ENCODE measurements around the gene LCNL1.

Gene LCNL1

GRCh38 chr9:137012694-137013570 lies 30.1 kb downstream of the LCNL1 start:
- peak; percentile 96 for DNase-seq (ENCODE audit: low spot score)

- DNase-seq (ENCODE audit: low spot score): no peak
Measured at GRCh38 chr9:137013571-137013940, 30.8 kb downstream of the LCNL1 start.

DNA sequence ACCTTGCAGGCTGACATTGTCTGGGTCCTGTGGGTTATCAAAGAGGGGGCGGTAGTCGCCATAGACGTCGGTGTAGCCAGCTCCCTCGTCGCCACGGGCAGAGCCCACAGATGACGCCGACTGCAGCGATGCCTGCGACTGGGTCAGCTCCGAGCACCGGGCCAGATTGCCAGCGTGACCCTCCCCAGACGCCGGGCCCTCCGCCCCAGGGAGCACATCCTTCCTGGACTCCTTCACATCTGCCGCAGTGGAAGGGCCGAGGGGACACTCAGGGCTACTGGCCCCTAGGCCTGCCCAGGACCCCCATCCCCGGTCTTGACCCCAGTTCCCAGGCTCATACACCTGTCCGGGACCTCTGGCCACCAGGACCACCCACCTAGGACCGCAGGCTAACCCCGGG lies 31.4 kb downstream of the LCNL1 start:
- no peak for DNase-seq (ENCODE audit: low spot score)

- DNase-seq (ENCODE audit: low spot score): no peak
Measured at GRCh38 chr9:137014776-137015539, 32.2 kb downstream of the LCNL1 start.

DNA sequence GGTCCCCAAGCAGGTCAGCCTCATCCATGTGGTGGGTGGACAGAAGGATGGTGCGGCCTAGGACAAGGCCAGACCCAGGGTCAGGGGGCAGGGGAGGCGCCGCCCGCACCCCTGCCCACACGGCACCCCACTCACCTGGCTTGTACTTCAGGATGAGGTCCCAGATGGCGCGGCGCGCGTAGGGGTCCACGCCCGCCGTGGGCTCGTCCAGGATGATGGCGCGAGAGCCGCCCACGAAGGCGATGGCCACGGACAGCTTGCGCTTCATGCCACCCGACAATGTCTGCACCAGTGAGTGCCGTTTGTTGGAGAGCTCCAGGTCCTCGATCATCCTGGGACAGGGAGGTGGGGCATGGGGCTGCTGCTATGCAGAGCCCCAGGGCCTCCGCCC lies 32.7 kb downstream of the LCNL1 start:
- no peak for DNase-seq (ENCODE audit: low spot score)

- DNase-seq (ENCODE audit: low spot score): no peak
Measured at GRCh38 chr9:137015976-137016375, 33.2 kb downstream of the LCNL1 start.

GRCh38 chr9:137016436-137016835 lies 33.6 kb downstream of the LCNL1 start:
- DNase-seq (ENCODE audit: low spot score): no peak

GRCh38 chr9:137017071-137017470 lies 34.3 kb downstream of the LCNL1 start:
- no peak for DNase-seq (ENCODE audit: low spot score)

DNA sequence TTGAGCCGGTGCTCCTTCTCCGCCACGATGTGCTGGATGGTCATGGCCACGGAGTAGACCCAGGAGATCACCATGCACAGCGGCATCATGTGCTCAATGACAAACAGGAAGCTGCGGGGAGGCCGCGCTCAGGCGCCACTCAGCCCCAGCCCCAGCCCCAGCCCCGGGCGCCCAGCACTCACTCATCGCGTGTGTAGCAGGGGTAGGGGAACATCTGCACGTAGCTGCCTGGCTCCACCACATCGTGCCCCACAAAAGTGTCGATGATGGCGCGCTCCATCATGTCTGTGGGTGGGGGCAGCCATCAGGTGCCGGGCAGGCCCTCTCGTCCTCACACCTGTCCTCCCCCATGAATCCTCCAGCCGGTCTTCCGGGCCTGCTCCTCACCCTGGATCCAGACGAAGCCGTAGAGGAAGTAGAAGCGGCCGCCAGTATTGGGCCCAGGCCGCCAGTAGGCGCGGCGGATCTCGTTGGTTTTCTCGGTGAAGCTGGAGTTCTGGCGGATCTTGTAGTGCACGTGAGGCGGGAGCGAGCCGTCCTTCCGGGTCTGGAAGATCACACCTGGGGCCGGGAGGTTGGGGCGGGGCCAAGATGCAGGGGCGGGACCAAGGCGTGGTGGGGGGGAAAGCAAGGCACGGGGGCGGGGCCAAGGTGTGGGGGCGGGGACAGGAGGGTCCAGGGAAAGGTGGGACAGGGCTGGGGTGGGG lies 35.2 kb downstream of the LCNL1 start:
- peak; percentile 48 for DNase-seq (ENCODE audit: low spot score)

DNA sequence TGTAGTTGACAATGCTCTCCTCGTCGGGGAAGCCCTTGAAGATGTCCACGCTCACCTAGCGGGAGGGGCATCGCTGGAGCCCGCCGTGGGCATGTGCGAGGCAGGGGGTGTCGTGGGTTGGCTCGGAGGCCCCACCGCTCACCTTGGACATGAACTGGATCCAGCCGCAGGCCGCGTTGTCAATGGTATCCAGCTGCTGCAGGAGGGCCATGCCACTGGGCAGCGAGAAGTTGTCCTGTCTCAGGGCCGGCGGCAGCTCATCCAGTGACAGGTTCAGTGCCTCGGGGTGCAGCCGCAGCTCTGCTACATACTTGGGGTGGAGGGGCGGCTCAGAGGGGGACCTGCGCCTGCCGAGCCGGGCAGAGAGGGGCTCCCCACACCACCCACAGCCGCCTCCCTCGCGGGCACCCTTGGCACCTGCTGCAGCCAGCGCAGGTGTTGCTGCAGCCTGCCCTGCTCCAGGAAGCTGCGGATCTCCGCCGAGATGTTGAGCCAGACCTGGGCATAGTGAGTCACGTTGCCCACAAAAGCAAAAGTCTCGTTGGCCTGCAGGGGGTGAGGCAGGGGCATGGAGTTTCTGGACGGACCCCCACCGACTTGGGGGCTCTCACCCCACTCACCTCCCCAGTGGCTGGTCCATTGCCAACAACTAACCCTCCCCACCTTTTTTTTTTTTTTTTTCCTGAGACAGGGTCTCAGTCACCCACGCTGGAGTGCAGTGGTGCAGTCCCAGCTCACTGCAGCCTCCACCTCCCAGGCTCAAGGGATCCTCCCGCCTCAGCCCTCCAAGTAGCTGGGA lies 36.2 kb downstream of the LCNL1 start:
- DNase-seq (ENCODE audit: low spot score): no peak

- no peak for DNase-seq (ENCODE audit: low spot score)
Measured at GRCh38 chr9:137019891-137020683, 37.3 kb downstream of the LCNL1 start.

DNA sequence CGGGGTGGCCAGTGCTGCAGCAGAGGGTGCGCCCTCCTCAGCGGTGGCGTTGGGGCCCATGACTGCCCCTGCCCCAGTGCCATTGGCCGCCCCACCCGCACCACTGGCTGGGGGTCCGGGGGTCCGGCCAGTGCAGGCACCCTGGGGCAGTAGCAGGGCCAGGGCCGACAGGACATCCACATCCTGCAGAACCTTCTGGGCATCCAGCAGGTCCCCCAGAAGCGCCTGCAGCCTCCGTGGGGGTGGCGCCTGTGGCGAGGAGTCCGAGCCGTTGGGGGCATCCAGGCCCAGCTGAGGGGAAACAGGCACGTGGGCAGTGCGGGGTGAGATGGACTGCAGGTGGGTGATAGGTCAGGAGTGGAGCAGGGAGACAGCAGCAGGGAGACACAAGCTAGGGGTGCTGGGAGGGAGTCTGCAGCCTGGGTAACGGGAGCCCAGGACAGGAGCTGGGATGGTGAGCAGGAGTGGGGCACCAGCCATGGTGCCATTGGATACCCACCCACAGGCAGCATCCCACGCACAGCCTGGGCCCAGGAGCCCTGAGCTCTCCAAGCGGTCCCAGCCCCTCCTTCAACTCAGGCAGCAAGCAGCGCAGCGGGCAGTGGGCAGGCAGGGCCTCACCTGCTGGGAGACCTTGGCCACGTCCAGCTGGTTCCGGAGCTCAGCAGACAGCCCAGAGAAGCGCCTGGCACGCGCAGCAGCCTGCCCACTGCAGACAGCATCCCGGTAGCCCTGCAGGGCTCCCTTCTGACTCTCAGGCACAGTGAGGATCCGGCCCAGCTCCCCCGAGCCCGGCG lies 38.2 kb downstream of the LCNL1 start:
- no peak for DNase-seq (ENCODE audit: low spot score)

DNA sequence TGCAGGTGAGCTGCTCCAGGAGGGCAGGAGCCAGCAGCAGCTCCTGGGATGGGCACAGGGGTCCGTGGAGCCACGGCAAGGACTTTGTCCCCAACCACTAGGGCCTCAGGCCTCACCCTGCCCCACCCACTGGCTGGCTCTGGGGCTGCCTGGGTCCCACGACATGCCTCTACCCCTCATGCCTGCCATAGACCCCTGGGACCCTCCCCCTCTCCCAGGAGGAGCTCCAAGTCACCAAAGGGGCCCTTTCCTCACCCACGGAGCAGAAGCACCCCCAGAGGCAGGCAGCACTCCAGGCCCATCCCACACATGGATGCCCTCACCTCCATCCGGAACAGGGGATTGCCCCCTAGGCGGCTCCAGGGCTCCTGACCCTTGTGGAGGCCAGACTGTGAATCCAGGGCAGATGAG lies 38.8 kb downstream of the LCNL1 start:
- no peak for DNase-seq (ENCODE audit: low spot score)

GRCh38 chr9:137021979-137022661 lies 39.3 kb downstream of the LCNL1 start:
- DNase-seq (ENCODE audit: low spot score): peak; percentile 93

DNA sequence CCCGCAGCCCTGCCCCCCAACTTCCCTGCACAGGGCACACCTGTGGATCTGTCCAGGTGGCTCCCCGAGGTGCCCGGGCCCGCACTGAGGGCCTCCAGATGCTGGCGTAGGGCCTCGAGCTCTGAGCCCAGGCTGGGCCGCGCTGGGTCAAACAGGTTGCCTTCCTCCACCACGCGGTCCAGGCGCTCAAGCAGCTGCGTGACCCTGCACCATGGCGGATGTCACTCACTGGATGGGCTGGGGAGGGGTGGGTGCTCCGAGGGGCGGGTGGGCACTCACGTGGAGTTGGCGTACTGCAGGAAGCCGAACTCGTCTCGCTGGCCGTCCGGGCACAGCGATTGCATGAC lies 39.8 kb downstream of the LCNL1 start:
- DNase-seq (ENCODE audit: low spot score): no peak

DNA sequence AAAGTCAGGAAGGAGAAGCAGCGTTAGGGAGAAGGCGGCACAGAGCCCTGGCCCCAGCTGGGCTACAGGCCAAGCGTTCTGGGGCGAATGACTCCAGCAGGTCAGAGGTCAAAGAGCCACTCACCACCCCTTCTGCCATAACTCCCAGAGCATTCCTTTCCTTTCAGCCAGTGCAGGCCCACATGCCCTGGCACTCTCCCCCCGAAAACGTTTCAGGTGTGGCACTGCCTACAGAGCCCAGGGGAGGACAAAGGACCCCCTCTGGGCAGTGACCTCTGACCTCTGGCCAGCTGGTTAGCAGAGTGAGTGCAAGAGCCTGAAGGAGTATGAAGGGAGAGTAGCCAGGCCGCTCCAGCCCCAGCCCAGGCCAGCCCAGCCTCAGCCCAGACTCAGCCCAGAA lies 40.4 kb downstream of the LCNL1 start:
- DNase-seq (ENCODE audit: low spot score): no peak

DNA sequence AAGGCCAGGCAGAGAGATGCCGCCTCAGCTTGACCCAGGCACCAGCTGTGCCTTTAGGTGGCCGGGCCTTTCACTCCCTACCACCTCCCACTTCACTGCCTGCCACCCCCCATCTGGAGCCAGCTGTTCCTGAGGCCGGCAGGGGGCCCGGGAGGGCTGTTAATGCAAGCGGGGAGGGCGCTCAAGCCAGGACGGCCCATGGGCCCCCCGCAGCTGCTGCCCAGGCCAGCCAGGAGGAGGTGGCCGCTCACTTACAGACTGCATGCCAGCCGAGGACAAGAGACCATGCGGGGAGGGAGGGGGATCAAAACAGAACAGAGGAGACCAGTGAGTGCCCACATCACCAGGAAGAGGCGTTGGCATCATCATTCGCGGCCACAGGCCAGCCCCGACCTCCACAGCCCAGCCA lies 40.8 kb downstream of the LCNL1 start:
- DNase-seq (ENCODE audit: low spot score): no peak

GRCh38 chr9:137025517-137025966 lies 42.7 kb downstream of the LCNL1 start:
- no peak for DNase-seq (ENCODE audit: low spot score)

GRCh38 chr9:137026384-137026783 lies 43.6 kb downstream of the LCNL1 start:
- DNase-seq (ENCODE audit: low spot score): no peak

GRCh38 chr9:137026828-137027227 lies 44.0 kb downstream of the LCNL1 start:
- no peak for DNase-seq (ENCODE audit: low spot score)
